Motor neuron (in vitro differentiated cells): Measurements from ENCODE around the gene TBX18. TPM values are rescaled to one million over a fixed set of nuclear protein-coding genes. Genes with fewer than 3 reads are reported as not detected.
A peak's percentile ranks its signal among the peaks of the same experiment; 100 is the strongest.

ENCODE experiments used
- ATAC-seq, 8 experiments: fragments of 200-7000 bp; cut with Tn5 transposase; replicated peaks in 6 of 8; 2 replicates each; pipeline ENCODE4 v1.8.0; 2021; ENCODE audit warnings: mild to moderate bottlenecking in 8 of 8, moderate library complexity in 8 of 8
- H3K27ac ChIP-seq, 2 donors: fragments of 250-450 bp; sonication (Bioruptor Pico); 2 replicates each; pipeline ENCODE4 v1.9.0; 2021; ENCODE audit warnings: antibody characterized with exemption in 2 of 2, mild to moderate bottlenecking in 2 of 2, moderate library complexity in 1 of 2
- H3K4me1 ChIP-seq, 2 donors: fragments of 250-450 bp; sonication (Bioruptor Pico); replicated peaks in 1 of 2; 2 replicates each; pipeline ENCODE4 v1.6.1; 2021; ENCODE audit warnings: antibody characterized with exemption in 2 of 2, mild to moderate bottlenecking in 2 of 2, moderate library complexity in 1 of 2
- H3K4me3 ChIP-seq, 5 donors: fragments of 250-450 bp; sonication (Bioruptor Pico); 2 replicates each; pipeline ENCODE4 v1.9.0; 2021; ENCODE audit warnings: antibody characterized with exemption in 5 of 5, mild to moderate bottlenecking in 5 of 5, moderate library complexity in 4 of 5
- WGBS, 10 experiments: fragments of 450-650 bp; shearing (Covaris generic); methylation state at CpG; one replicate each; pipeline ENCODE4 v1.0.0; 2022; 5-methylcytosine and 5-hydroxymethylcytosine counted together
- in situ Hi-C, 9 experiments: fragments of 400-800 bp; cut with MboI; loops; one replicate each; pipeline ENCODE4 v1.15.0; 2021; ENCODE audit warnings: low sequenced_read_pairs in 9 of 9, low pct_unique_long_range_greater_than_20kb in 2 of 9; ENCODE audit not compliant: unreplicated experiment in 9 of 9
- total RNA-seq, 8 experiments: library from RNA; unstranded; fragments of 300-600 nt; gene quantifications; 2 replicates each; pipeline versions ENCODE4 v1.2.3 to v1.2.4, GENCODE V29; 2022

TBX18 gene
- total RNA-seq, 8 experiments from 2014 or later = 0.09 to 34.0 (median 14.1) TPM; not detected in 1

GRCh38 chr6:84771125-84771755 lies 6.8 kb upstream of the TBX18 start:
- no peak for ATAC-seq
- in situ Hi-C loops = loop anchor here in 1 of 9 experiments (25.0 kb wide), 2 partner anchors 341 to 541 kb away; no protein-coding TSS in a partner anchor
- peaks cover 0 to 3% of the 10 kb centered on the region in 2 donors for H3K4me1 ChIP-seq
- 0 to 93% (median 17%) methylated on average over 4 to 6 of the region's 6 CpGs for WGBS, 10 experiments
- no peak overlapping the region for H3K27ac ChIP-seq
- no peak overlapping the region for H3K4me3 ChIP-seq

- no peak for ATAC-seq
- in situ Hi-C loops = loop anchor here in 1 of 9 experiments (25.0 kb wide), 2 partner anchors 342 to 542 kb away; no protein-coding TSS in a partner anchor
- Histone ChIP-seq H3K4me1 (peaks cover 0 to 3% of the 10 kb centered on the region in 2 donors), H3K4me3 (no peak overlapping the region), H3K27ac (no peak overlapping the region)
- WGBS, 10 experiments = 9 to 92% (median 33%) methylated on average over 4 to 5 of the region's 5 CpGs
These were observed 6.1 kb upstream of the TBX18 start for GRCh38 chr6:84770521-84770920.

- H3K4me1 ChIP-seq = peaks cover 0 to 3% of the 10 kb centered on the region in 2 donors
- 0 to 78% (median 7%) methylated on average over 1 to 5 of the region's 5 CpGs; no CpG with 5 or more reads in 1 of the 10 experiments for WGBS, 10 experiments
These were observed 4.9 kb upstream of the TBX18 start for GRCh38 chr6:84769306-84769705.

GRCh38 chr6:84768442-84769174 lies 4.2 kb upstream of the TBX18 start:
- H3K27ac ChIP-seq = no peak overlapping the region
- H3K4me1 ChIP-seq = peaks cover 0 to 3% of the 10 kb centered on the region in 2 donors
- peak in 1 of 8 experiments; percentile 3 for ATAC-seq
- no peak overlapping the region for H3K4me3 ChIP-seq
- in situ Hi-C loops = loop anchor here in 1 of 9 experiments (25.0 kb wide), 2 partner anchors 344 to 544 kb away; no protein-coding TSS in a partner anchor
- 0 to 90% (median 6%) methylated on average over 1 to 28 of the region's 31 CpGs for WGBS, 10 experiments

More at GRCh38 chr6:84769306-84769705, 4.9 kb upstream of the TBX18 start:
- no peak for ATAC-seq
- Histone ChIP-seq H3K27ac (no peak overlapping the region), H3K4me3 (no peak overlapping the region)
- in situ Hi-C loops = loop anchor here in 1 of 9 experiments (25.0 kb wide), 2 partner anchors 343 to 543 kb away; no protein-coding TSS in a partner anchor

- 0 to 85% (median 36%) methylated on average over 1 to 13 of the region's 14 CpGs for WGBS, 10 experiments
- no peak for ATAC-seq
- H3K4me1 ChIP-seq = no peaks in the 10 kb centered on the region
- no peak overlapping the region for H3K4me3 ChIP-seq
- in situ Hi-C loops = loop anchor here in 1 of 9 experiments (25.0 kb wide), 2 partner anchors 345 to 545 kb away; no protein-coding TSS in a partner anchor
- no peak overlapping the region for H3K27ac ChIP-seq
These were observed 3.3 kb upstream of the TBX18 start for GRCh38 chr6:84767526-84768201.

- in situ Hi-C loops = loop anchor here in 1 of 9 experiments (25.0 kb wide), 2 partner anchors 345 to 545 kb away; no protein-coding TSS in a partner anchor
- ATAC-seq = no peak
- H3K4me1 ChIP-seq = no peaks in the 10 kb centered on the region
- no peak overlapping the region for H3K4me3 ChIP-seq
- 0 to 100% (median 20%) methylated on average over 2 to 16 of the region's 38 CpGs; no CpG with 5 or more reads in 2 of the 10 experiments for WGBS, 10 experiments
- no peak overlapping the region for H3K27ac ChIP-seq
These were observed 2.6 kb upstream of the TBX18 start for GRCh38 chr6:84766799-84767525.

- in situ Hi-C loops = loop anchor here in 1 of 9 experiments (25.0 kb wide), 2 partner anchors 346 to 546 kb away; no protein-coding TSS in a partner anchor
- ATAC-seq = no peak
- 0 to 100% (median 30%) methylated on average over 2 to 22 of the region's 32 CpGs; no CpG with 5 or more reads in 2 of the 10 experiments for WGBS, 10 experiments
- no peaks in the 10 kb centered on the region for H3K4me1 ChIP-seq
- H3K4me3 ChIP-seq = no peak overlapping the region
- H3K27ac ChIP-seq = no peak overlapping the region
These were observed 1.9 kb upstream of the TBX18 start for GRCh38 chr6:84766118-84766798.

GRCh38 chr6:84763886-84764331 lies 489 bp downstream of the TBX18 start:
- H3K27ac ChIP-seq = no peak overlapping the region
- in situ Hi-C loops = loop anchor here in 1 of 9 experiments (25.0 kb wide), 2 partner anchors 348 to 548 kb away; no protein-coding TSS in a partner anchor
- peak overlapping the region; percentile 19 to 36 (median 30) for H3K4me3 ChIP-seq
- H3K4me1 ChIP-seq = no peaks in the 10 kb centered on the region
- 0% methylated on average over 1 of the region's 57 CpGs; no CpG with 5 or more reads in 9 of the 10 experiments for WGBS, 10 experiments
- ATAC-seq = peak; percentile 7 to 34 (median 20)

- 0 to 4% (median 0%) methylated on average over 3 to 19 of the region's 74 CpGs; no CpG with 5 or more reads in 3 of the 10 experiments for WGBS, 10 experiments
- Histone ChIP-seq H3K27ac (no peak overlapping the region), H3K4me3 (peak overlapping the region; percentile 19 to 36 (median 30)), H3K4me1 (no peaks in the 10 kb centered on the region)
- in situ Hi-C loops = loop anchor here in 1 of 9 experiments (25.0 kb wide), 2 partner anchors 349 to 549 kb away; no protein-coding TSS in a partner anchor
- ATAC-seq = peak; percentile 7 to 57 (median 22)
These were observed 1.2 kb downstream of the TBX18 start for GRCh38 chr6:84763003-84763885.

GRCh38 chr6:84762220-84763002 lies 2.0 kb downstream of the TBX18 start:
- ATAC-seq = peak in 3 of 8 experiments; percentile 0 to 3 (median 1)
- Histone ChIP-seq H3K4me1 (no peaks in the 10 kb centered on the region), H3K4me3 (no peak overlapping the region), H3K27ac (no peak overlapping the region)
- in situ Hi-C loops = loop anchor here in 1 of 9 experiments (25.0 kb wide), 2 partner anchors 350 to 550 kb away; no protein-coding TSS in a partner anchor
- WGBS, 10 experiments = 1 to 18% (median 11%) methylated on average over 4 to 15 of the region's 40 CpGs; no CpG with 5 or more reads in 2 of the 10 experiments
